Measurements from ENCODE around the gene MBOAT7. TPM values are rescaled to one million over a fixed set of nuclear protein-coding genes. Genes with fewer than 3 reads are reported as not detected.

The MBOAT7 gene
- total and polyA plus RNA-seq, 2 donors (not counting 3 experiments of a cell fraction or from before 2014, with no cell fraction given): 204 to 218 TPM

- peak overlapping the region in 1 of 3 experiments; percentile 54 for H3K4me3 ChIP-seq (replicated peaks in 1 of 3; ENCODE audit: insufficient read depth in 1 of 3, low read depth in 1 of 3, low read length in 3 of 3)
- H3K79me2 ChIP-seq (ENCODE audit: control insufficient read depth, insufficient read depth, low read length): peaks cover 4% of the 10 kb centered on the region
- no peaks in the 10 kb centered on the region for H3K9me3 ChIP-seq (replicated peaks; ENCODE audit: control insufficient read depth, insufficient read depth, low read length)
- ChIA-PET POLR2A (interaction anchor here (0.7 kb wide), 1 partner anchor 105 kb away, joined by 10 read pairs; no protein-coding TSS in a partner anchor), CTCF (interaction anchor here (0.8 to 1.4 kb wide), 3 partner anchors 9 to 38 kb away, joined by 3 to 4 read pairs (median 3); partner anchors contain the start of gene MBOAT7)
- H3K36me3 ChIP-seq (ENCODE audit: control insufficient read depth in 2 of 2, extremely low read depth in 1 of 2, insufficient read depth in 2 of 2, low read length in 2 of 2): peaks cover 4 to 15% of the 10 kb centered on the region in 2 experiments
- intact Hi-C loops (cut with micrococcal nuclease) (loop anchor here (5.0 kb wide), 2 partner anchors 41 to 296 kb away; partner anchors contain the start of gene RPS9), dilution Hi-C loops (cut with MboI; ENCODE audit: extremely low pct_ligation_motif_present, low sequenced_read_pairs) (no loop called here)
- H2AFZ ChIP-seq (ENCODE audit: low read depth, low read length): peak overlapping the region; percentile 73
- DNase-seq (ENCODE audit: low read depth, low spot score) (no peak), FAIRE-seq (no peak)
- no peaks in the 10 kb centered on the region for H4K20me1 ChIP-seq (replicated peaks; ENCODE audit: control insufficient read depth, extremely low read depth, insufficient read depth, low read length)
- peak overlapping the region; percentile 67 for H3K4me2 ChIP-seq (ENCODE audit: insufficient read depth, low read length)
- no TSS peak for BruUV-seq (replicated peaks)
- peak overlapping the region; percentile 81 for H3K9ac ChIP-seq (replicated peaks; ENCODE audit: extremely low read depth, insufficient read depth, low read length)
- peak overlapping the region; percentile 71 for H3K27ac ChIP-seq (ENCODE audit: insufficient read depth, low read depth, low read length)
- peaks cover 18% of the 10 kb centered on the region for H3K4me1 ChIP-seq (ENCODE audit: control insufficient read depth, extremely low read depth, insufficient read depth, low read length)
- no peaks in the 10 kb centered on the region for H3K9me1 ChIP-seq (replicated peaks; ENCODE audit: control insufficient read depth, extremely low read depth, insufficient read depth, low read length)
- peaks cover 0 to 8% of the 10 kb centered on the region in 2 experiments for H3K27me3 ChIP-seq (ENCODE audit: control insufficient read depth in 2 of 2, insufficient read depth in 2 of 2, low read length in 2 of 2)
- TF ChIP-seq MYC (IDR thresholded peaks at IDR 0.05; ENCODE audit: low read depth, low read length) (no peak), POLR2A (IDR thresholded peaks at IDR 0.05; ENCODE audit: low read depth, low read length) (no peak), GATA2 (IDR thresholded peaks at IDR 0.05; ENCODE audit: insufficient read depth, insufficient read length, low read depth, low read length) (no peak), EZH2 (IDR thresholded peaks at IDR 0.05; ENCODE audit: borderline replicate concordance, low read depth, low read length, severe bottlenecking) (no peak), POLR2AphosphoS5 (IDR thresholded peaks at IDR 0.05; ENCODE audit: insufficient read depth, low read depth, low read length) (no peak), FOS (IDR thresholded peaks at IDR 0.05; ENCODE audit: borderline replicate concordance, insufficient read depth, low read length) (no peak), JUN (IDR thresholded peaks at IDR 0.05; ENCODE audit: borderline replicate concordance, insufficient read depth, insufficient read length, low read depth) (no peak)
- TF ChIP-seq, protein P1, sequence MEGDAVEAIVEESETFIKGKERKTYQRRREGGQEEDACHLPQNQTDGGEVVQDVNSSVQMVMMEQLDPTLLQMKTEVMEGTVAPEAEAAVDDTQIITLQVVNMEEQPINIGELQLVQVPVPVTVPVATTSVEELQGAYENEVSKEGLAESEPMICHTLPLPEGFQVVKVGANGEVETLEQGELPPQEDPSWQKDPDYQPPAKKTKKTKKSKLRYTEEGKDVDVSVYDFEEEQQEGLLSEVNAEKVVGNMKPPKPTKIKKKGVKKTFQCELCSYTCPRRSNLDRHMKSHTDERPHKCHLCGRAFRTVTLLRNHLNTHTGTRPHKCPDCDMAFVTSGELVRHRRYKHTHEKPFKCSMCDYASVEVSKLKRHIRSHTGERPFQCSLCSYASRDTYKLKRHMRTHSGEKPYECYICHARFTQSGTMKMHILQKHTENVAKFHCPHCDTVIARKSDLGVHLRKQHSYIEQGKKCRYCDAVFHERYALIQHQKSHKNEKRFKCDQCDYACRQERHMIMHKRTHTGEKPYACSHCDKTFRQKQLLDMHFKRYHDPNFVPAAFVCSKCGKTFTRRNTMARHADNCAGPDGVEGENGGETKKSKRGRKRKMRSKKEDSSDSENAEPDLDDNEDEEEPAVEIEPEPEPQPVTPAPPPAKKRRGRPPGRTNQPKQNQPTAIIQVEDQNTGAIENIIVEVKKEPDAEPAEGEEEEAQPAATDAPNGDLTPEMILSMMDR (IDR thresholded peaks at IDR 0.05; ENCODE audit: extremely low read depth in 1 of 2, insufficient read depth in 1 of 2, low read depth in 1 of 2, low read length in 2 of 2): no peak
- TF ChIP-seq, protein P2, sequence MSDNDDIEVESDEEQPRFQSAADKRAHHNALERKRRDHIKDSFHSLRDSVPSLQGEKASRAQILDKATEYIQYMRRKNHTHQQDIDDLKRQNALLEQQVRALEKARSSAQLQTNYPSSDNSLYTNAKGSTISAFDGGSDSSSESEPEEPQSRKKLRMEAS (IDR thresholded peaks at IDR 0.05; ENCODE audit: insufficient read depth, insufficient read length): no peak
Observed at GRCh38 chr19:54160854-54161253, 28.5 kb downstream of the MBOAT7 start.
